ENCODE data around the gene TMEM217.

TMEM217 gene

DNA sequence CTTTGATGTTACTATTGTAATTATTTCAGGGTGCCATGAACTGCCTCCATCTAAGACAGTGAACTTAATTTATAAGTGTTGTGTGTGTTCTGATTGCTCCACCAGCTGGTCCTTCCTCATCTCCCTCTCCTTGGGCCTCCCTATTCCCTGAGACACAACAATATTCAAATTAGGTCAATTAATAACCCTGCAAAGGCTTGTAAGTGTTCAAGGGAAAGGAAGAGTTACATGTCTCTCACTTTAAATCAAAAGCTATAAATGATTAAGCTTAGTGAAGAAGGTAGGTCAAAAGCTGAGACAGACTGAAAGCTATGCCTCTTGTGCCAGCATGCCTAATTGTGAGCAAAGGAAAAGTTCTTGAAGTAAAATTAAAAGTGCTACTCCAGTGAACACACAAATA, 35.5 kb upstream of the TMEM217 start:
- DNase-seq (ENCODE audit: extremely low spot score): no peak
- no peak for TF ChIP-seq NFRKB (IDR thresholded peaks at IDR 0.05)
- no peak for TF ChIP-seq ZNF384 (IDR thresholded peaks at IDR 0.05)
- ChIA-PET CTCF (interaction anchor here (1.8 kb wide), 1 partner anchor 10 kb away, joined by 4 read pairs; no protein-coding TSS in a partner anchor), POLR2A (no interaction called here)

GRCh38 chr6:37289931-37290330, 32.0 kb upstream of the TMEM217 start:
- no peak for DNase-seq (ENCODE audit: extremely low spot score)
- ChIA-PET POLR2A (no interaction called here), CTCF (no interaction called here)
- no peak for TF ChIP-seq LEF1 (IDR thresholded peaks at IDR 0.05; ENCODE audit: borderline replicate concordance)
- TF ChIP-seq SP1 (IDR thresholded peaks at IDR 0.05): no peak
- no peak for TF ChIP-seq HDGF (IDR thresholded peaks at IDR 0.05; ENCODE audit: borderline replicate concordance)
- no peak for TF ChIP-seq FOXM1 (IDR thresholded peaks at IDR 0.05; ENCODE audit: borderline replicate concordance)
- no peak for TF ChIP-seq PKNOX1 (IDR thresholded peaks at IDR 0.05)
- no peak for TF ChIP-seq ZNF384 (IDR thresholded peaks at IDR 0.05)
- no peak for TF ChIP-seq L3MBTL2 (conservative IDR thresholded peaks at IDR 0.05)
- no peak for TF ChIP-seq NFRKB (IDR thresholded peaks at IDR 0.05)
- no peak for TF ChIP-seq SUZ12 (IDR thresholded peaks at IDR 0.05)
- no peak for TF ChIP-seq FOXA1 (IDR thresholded peaks at IDR 0.05)
- TF ChIP-seq ELF4 (IDR thresholded peaks at IDR 0.05): no peak
- no peak for TF ChIP-seq ARNT (IDR thresholded peaks at IDR 0.05)
- TF ChIP-seq TARDBP (IDR thresholded peaks at IDR 0.05): no peak
- TF ChIP-seq BHLHE40 (IDR thresholded peaks at IDR 0.05; ENCODE audit: borderline replicate concordance): no peak
- no peak for TF ChIP-seq FOXK2 (IDR thresholded peaks at IDR 0.05)
- no peak for TF ChIP-seq CTBP1 (IDR thresholded peaks at IDR 0.05; ENCODE audit: borderline replicate concordance)

GRCh38 chr6:37288247-37288646, 30.3 kb upstream of the TMEM217 start:
- CTCF ChIA-PET: no interaction called here
- POLR2A ChIA-PET: no interaction called here
- TF ChIP-seq FOXM1 (IDR thresholded peaks at IDR 0.05; ENCODE audit: borderline replicate concordance) (no peak), TARDBP (IDR thresholded peaks at IDR 0.05) (no peak), L3MBTL2 (conservative IDR thresholded peaks at IDR 0.05) (no peak), NFRKB (IDR thresholded peaks at IDR 0.05) (no peak), ZNF384 (IDR thresholded peaks at IDR 0.05) (no peak), FOXK2 (IDR thresholded peaks at IDR 0.05) (no peak), FOXA1 (IDR thresholded peaks at IDR 0.05) (no peak), BHLHE40 (IDR thresholded peaks at IDR 0.05; ENCODE audit: borderline replicate concordance) (no peak), HDGF (IDR thresholded peaks at IDR 0.05; ENCODE audit: borderline replicate concordance) (no peak), SUZ12 (IDR thresholded peaks at IDR 0.05) (no peak), CTBP1 (IDR thresholded peaks at IDR 0.05; ENCODE audit: borderline replicate concordance) (no peak), PKNOX1 (IDR thresholded peaks at IDR 0.05) (no peak), SP1 (IDR thresholded peaks at IDR 0.05) (no peak), ARNT (IDR thresholded peaks at IDR 0.05) (no peak), ELF4 (IDR thresholded peaks at IDR 0.05) (no peak)
- no peak for DNase-seq (ENCODE audit: extremely low spot score)

DNA sequence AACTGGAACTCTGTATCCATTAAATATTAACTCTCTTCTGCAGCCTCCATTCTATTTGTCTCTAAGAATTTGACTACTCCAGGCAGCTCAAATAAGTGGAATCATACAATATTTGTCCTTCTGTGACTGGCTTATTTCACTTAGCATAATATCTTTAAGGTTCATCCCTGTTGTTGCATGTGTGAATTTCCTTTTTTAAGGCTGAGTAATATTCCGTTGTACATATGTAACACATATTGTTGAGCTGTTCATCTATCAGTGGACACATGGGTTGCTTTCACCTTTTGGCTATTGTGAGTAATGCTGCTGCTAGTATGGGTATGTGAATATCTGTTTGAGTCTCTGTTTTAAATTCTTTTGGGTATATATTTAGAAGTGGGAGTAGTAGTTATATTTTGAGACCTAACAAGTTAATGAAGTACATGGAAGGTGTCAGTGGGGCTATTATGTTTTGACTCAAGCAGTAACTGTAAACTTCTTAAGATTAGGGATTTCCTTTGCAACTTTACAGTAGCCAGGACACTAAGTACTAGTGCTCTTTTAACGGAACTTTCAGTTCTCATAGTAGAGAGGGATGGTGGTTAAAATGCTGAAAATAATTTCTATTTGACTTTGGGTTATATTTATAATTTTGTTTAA, 29.7 kb upstream of the TMEM217 start:
- ChIA-PET POLR2A (no interaction called here), CTCF (interaction anchor here (0.6 kb wide), 1 partner anchor 29 kb away, joined by 9 read pairs; no protein-coding TSS in a partner anchor)
- no peak for TF ChIP-seq LEF1 (IDR thresholded peaks at IDR 0.05; ENCODE audit: borderline replicate concordance)
- TF ChIP-seq TARDBP (IDR thresholded peaks at IDR 0.05): no peak
- TF ChIP-seq PKNOX1 (IDR thresholded peaks at IDR 0.05): no peak
- no peak for TF ChIP-seq HDGF (IDR thresholded peaks at IDR 0.05; ENCODE audit: borderline replicate concordance)
- TF ChIP-seq ZNF384 (IDR thresholded peaks at IDR 0.05): no peak
- no peak for TF ChIP-seq NFRKB (IDR thresholded peaks at IDR 0.05)
- no peak for TF ChIP-seq FOXA1 (IDR thresholded peaks at IDR 0.05)
- TF ChIP-seq FOXK2 (IDR thresholded peaks at IDR 0.05): no peak
- TF ChIP-seq BHLHE40 (IDR thresholded peaks at IDR 0.05; ENCODE audit: borderline replicate concordance): no peak
- no peak for TF ChIP-seq L3MBTL2 (conservative IDR thresholded peaks at IDR 0.05)
- no peak for TF ChIP-seq ARNT (IDR thresholded peaks at IDR 0.05)
- TF ChIP-seq FOXM1 (IDR thresholded peaks at IDR 0.05; ENCODE audit: borderline replicate concordance): no peak
- TF ChIP-seq ELF4 (IDR thresholded peaks at IDR 0.05): no peak
- no peak for TF ChIP-seq CTBP1 (IDR thresholded peaks at IDR 0.05; ENCODE audit: borderline replicate concordance)
- no peak for TF ChIP-seq SP1 (IDR thresholded peaks at IDR 0.05)
- TF ChIP-seq SUZ12 (IDR thresholded peaks at IDR 0.05): no peak
- no peak for DNase-seq (ENCODE audit: extremely low spot score)

GRCh38 chr6:37285861-37286311, 27.9 kb upstream of the TMEM217 start:
- no peak for DNase-seq (ENCODE audit: extremely low spot score)
- CTCF ChIA-PET: no interaction called here
- POLR2A ChIA-PET: no interaction called here

GRCh38 chr6:37284781-37285180, 26.8 kb upstream of the TMEM217 start:
- POLR2A ChIA-PET: no interaction called here
- TF ChIP-seq TARDBP (IDR thresholded peaks at IDR 0.05) (no peak), NFRKB (IDR thresholded peaks at IDR 0.05) (no peak), HDGF (IDR thresholded peaks at IDR 0.05; ENCODE audit: borderline replicate concordance) (no peak), LEF1 (IDR thresholded peaks at IDR 0.05; ENCODE audit: borderline replicate concordance) (no peak), FOXA1 (IDR thresholded peaks at IDR 0.05) (no peak), BHLHE40 (IDR thresholded peaks at IDR 0.05; ENCODE audit: borderline replicate concordance) (no peak), FOXM1 (IDR thresholded peaks at IDR 0.05; ENCODE audit: borderline replicate concordance) (no peak), FOXK2 (IDR thresholded peaks at IDR 0.05) (no peak), ZNF384 (IDR thresholded peaks at IDR 0.05) (no peak), ARNT (IDR thresholded peaks at IDR 0.05) (no peak), PKNOX1 (IDR thresholded peaks at IDR 0.05) (no peak), SUZ12 (IDR thresholded peaks at IDR 0.05) (no peak)
- no peak for DNase-seq (ENCODE audit: extremely low spot score)
- CTCF ChIA-PET: no interaction called here

More at GRCh38 chr6:37285861-37286311, 27.9 kb upstream of the TMEM217 start:
- no peak for TF ChIP-seq SP1 (IDR thresholded peaks at IDR 0.05)

All from HEK293T (cell line).